ENCODE data around the gene BTN3A1.
"Not testable (repeated sequence)": the region's sequence is repeated elsewhere in the genome, so short reads cannot be mapped to it uniquely, and the experiment has no call there.

The BTN3A1 gene

GRCh38 chr6:26401987-26402658 lies at the start of gene BTN3A1:
TSS of gene BTN3A1 (plus strand) at chr6:26402275. CDS start at chr6:26405564, 3,289 bp downstream.
- DNase-seq (ENCODE audit: low spot score): peak; percentile 85

- no peak for DNase-seq (ENCODE audit: low spot score)
Observed at GRCh38 chr6:26352315-26352714, 49.8 kb upstream of the BTN3A1 start.

GRCh38 chr6:26354162-26354561 lies 47.9 kb upstream of the BTN3A1 start:
- no peak for DNase-seq (ENCODE audit: low spot score)

- DNase-seq (ENCODE audit: low spot score): no peak
Observed at GRCh38 chr6:26355366-26355765, 46.7 kb upstream of the BTN3A1 start.

GRCh38 chr6:26357543-26357942 lies 44.5 kb upstream of the BTN3A1 start:
- not testable (repeated sequence) for DNase-seq (ENCODE audit: low spot score)

GRCh38 chr6:26358511-26358981 lies 43.5 kb upstream of the BTN3A1 start:
- no peak for DNase-seq (ENCODE audit: low spot score)

GRCh38 chr6:26359765-26360164 lies 42.3 kb upstream of the BTN3A1 start:
- DNase-seq (ENCODE audit: low spot score): no peak

- no peak for DNase-seq (ENCODE audit: low spot score)
Observed at GRCh38 chr6:26360451-26361416, 41.3 kb upstream of the BTN3A1 start.

GRCh38 chr6:26361544-26361943 lies 40.5 kb upstream of the BTN3A1 start:
- no peak for DNase-seq (ENCODE audit: low spot score)

- DNase-seq (ENCODE audit: low spot score): no peak
Observed at GRCh38 chr6:26362093-26362835, 39.8 kb upstream of the BTN3A1 start.

- DNase-seq (ENCODE audit: low spot score): no peak
Observed at GRCh38 chr6:26362836-26363220, 39.2 kb upstream of the BTN3A1 start.

GRCh38 chr6:26363882-26364701 lies 38.0 kb upstream of the BTN3A1 start:
- DNase-seq (ENCODE audit: low spot score): no peak

- no peak for DNase-seq (ENCODE audit: low spot score)
Observed at GRCh38 chr6:26365633-26365995, 36.5 kb upstream of the BTN3A1 start.

- DNase-seq (ENCODE audit: low spot score): no peak
Observed at GRCh38 chr6:26366504-26366903, 35.6 kb upstream of the BTN3A1 start.

GRCh38 chr6:26367114-26367513 lies 35.0 kb upstream of the BTN3A1 start:
- no peak for DNase-seq (ENCODE audit: low spot score)

- DNase-seq (ENCODE audit: low spot score): not testable (repeated sequence)
Observed at GRCh38 chr6:26371813-26372212, 30.3 kb upstream of the BTN3A1 start.

GRCh38 chr6:26372308-26373144 lies 29.5 kb upstream of the BTN3A1 start:
- no peak for DNase-seq (ENCODE audit: low spot score)

GRCh38 chr6:26375270-26375669 lies 26.8 kb upstream of the BTN3A1 start:
- DNase-seq (ENCODE audit: low spot score): no peak

- DNase-seq (ENCODE audit: low spot score): no peak
Observed at GRCh38 chr6:26377719-26378118, 24.4 kb upstream of the BTN3A1 start.

GRCh38 chr6:26378143-26378542 lies 23.9 kb upstream of the BTN3A1 start:
- not testable (repeated sequence) for DNase-seq (ENCODE audit: low spot score)

GRCh38 chr6:26379292-26379691 lies 22.8 kb upstream of the BTN3A1 start:
- no peak for DNase-seq (ENCODE audit: low spot score)

Measured in RKO (cell line).